GM21723 (cell line): ENCODE measurements around the gene CLCA4.

ENCODE experiments used
- ATAC-seq: cut with Tn5 transposase; IDR thresholded peaks from one replicate; pipeline ENCODE4 v1.9.1; 2021; ENCODE audit warnings: mild to moderate bottlenecking, moderate library complexity; ENCODE audit not compliant: unreplicated experiment

CLCA4 gene

GRCh38 chr1:86546787-86547221 is at the start of gene CLCA4:
Gene CLCA4 (plus strand): TSS chr1:86547078. CDS start chr1:86547120, 42 bp downstream.
- ATAC-seq: no peak

GRCh38 chr1:86498281-86498680 is 48.6 kb upstream of the CLCA4 start:
- ATAC-seq: no peak

- peak; percentile 42 for ATAC-seq
Measured at GRCh38 chr1:86499987-86500593, 46.8 kb upstream of the CLCA4 start.

GRCh38 chr1:86500714-86501113 is 46.2 kb upstream of the CLCA4 start:
- ATAC-seq: no peak

GRCh38 chr1:86502125-86502646 is 44.7 kb upstream of the CLCA4 start:
- peak; percentile 75 for ATAC-seq

- peak; percentile 30 for ATAC-seq
Measured at GRCh38 chr1:86502721-86503405, 44.0 kb upstream of the CLCA4 start.

- no peak for ATAC-seq
Measured at GRCh38 chr1:86503406-86504136, 43.3 kb upstream of the CLCA4 start.

- ATAC-seq: no peak
Measured at GRCh38 chr1:86504137-86504479, 42.8 kb upstream of the CLCA4 start.

- ATAC-seq: no peak
Measured at GRCh38 chr1:86504895-86505563, 41.8 kb upstream of the CLCA4 start.

GRCh38 chr1:86505564-86505902 is 41.3 kb upstream of the CLCA4 start:
- no peak for ATAC-seq

GRCh38 chr1:86507935-86508582 is 38.8 kb upstream of the CLCA4 start:
- peak; percentile 63 for ATAC-seq

GRCh38 chr1:86508583-86508969 is 38.3 kb upstream of the CLCA4 start:
- no peak for ATAC-seq

- ATAC-seq: no peak
Measured at GRCh38 chr1:86515597-86515996, 31.3 kb upstream of the CLCA4 start.

- no peak for ATAC-seq
Measured at GRCh38 chr1:86516335-86516734, 30.5 kb upstream of the CLCA4 start.

- ATAC-seq: no peak
Measured at GRCh38 chr1:86517336-86517735, 29.5 kb upstream of the CLCA4 start.

GRCh38 chr1:86520789-86521521 is 25.9 kb upstream of the CLCA4 start:
- no peak for ATAC-seq

GRCh38 chr1:86521522-86521891 is 25.4 kb upstream of the CLCA4 start:
- no peak for ATAC-seq

- no peak for ATAC-seq
Measured at GRCh38 chr1:86522240-86522639, 24.6 kb upstream of the CLCA4 start.

- no peak for ATAC-seq
Measured at GRCh38 chr1:86523670-86524354, 23.1 kb upstream of the CLCA4 start.

GRCh38 chr1:86527306-86527705 is 19.6 kb upstream of the CLCA4 start:
- ATAC-seq: no peak
